Measurements from ENCODE around the gene TSC1.

Gene TSC1

DNA sequence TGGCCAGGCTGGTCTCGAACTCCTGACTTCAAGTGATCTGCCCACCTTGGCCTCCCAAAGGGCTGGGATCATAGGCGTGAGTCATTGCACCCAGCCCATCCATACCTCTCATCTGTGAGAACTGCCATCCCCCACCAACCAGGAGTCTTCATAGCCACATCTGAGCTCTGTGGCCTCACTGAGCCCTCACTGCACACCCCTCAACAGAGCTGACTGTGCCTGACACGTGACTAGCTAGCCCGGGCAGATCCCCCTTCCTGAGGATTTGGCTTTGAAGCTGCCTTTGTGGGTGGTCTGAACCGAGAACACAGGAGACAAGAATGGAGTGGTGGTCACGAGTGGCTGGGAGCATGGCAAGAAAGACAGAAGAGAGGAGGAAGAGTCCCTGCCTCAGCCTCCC lies 81.9 kb downstream of the TSC1 start:
- no peak overlapping the region for H3K4me3 ChIP-seq (ENCODE audit: low read depth, low read length)
- TF ChIP-seq, protein P1, sequence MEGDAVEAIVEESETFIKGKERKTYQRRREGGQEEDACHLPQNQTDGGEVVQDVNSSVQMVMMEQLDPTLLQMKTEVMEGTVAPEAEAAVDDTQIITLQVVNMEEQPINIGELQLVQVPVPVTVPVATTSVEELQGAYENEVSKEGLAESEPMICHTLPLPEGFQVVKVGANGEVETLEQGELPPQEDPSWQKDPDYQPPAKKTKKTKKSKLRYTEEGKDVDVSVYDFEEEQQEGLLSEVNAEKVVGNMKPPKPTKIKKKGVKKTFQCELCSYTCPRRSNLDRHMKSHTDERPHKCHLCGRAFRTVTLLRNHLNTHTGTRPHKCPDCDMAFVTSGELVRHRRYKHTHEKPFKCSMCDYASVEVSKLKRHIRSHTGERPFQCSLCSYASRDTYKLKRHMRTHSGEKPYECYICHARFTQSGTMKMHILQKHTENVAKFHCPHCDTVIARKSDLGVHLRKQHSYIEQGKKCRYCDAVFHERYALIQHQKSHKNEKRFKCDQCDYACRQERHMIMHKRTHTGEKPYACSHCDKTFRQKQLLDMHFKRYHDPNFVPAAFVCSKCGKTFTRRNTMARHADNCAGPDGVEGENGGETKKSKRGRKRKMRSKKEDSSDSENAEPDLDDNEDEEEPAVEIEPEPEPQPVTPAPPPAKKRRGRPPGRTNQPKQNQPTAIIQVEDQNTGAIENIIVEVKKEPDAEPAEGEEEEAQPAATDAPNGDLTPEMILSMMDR (IDR thresholded peaks at IDR 0.05; ENCODE audit: low read depth, low read length), result no peak

DNA sequence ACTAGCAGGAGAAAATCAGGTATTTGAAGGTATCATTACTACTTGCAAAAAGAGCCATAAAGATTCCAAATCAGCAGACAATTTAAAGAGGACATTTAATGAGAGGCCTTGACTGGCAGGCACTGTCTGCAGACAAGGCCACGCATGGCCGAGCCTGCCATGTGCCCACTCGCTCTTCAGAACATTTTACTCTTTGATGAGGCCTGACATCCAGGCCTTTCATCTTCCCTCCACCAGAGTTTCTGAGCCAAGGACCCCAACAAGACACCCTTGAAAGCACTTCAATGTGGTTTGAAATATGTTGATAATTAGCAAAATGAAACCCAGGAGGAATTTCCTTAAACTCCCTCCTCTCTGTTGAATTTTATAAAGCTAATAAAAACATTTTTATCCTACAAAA lies 82.8 kb downstream of the TSC1 start:
- no peak overlapping the region for H3K4me3 ChIP-seq (ENCODE audit: low read depth, low read length)
- TF ChIP-seq, protein P1 (IDR thresholded peaks at IDR 0.05; ENCODE audit: low read depth, low read length), result no peak

DNA sequence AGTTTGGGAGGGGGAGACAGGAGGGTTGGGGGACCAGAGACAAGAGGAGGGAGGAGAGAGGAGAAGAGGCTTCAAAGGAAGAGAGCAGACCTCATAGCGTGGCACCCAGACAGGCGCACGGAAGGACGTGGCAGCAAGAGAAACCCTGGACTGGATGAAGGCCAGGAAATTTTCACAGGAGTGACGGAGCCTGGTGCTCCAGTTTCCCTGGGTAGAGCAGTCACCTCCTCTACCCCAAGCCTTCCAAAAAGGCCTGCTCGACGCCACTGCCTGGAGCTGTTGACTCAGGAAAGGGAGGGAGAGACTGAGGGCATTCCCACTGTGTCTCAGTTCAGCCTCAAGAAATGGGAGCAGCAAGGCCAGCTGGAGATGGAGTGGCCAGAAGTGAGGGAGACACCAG lies 85.7 kb downstream of the TSC1 start:
- TF ChIP-seq, protein P1 (IDR thresholded peaks at IDR 0.05; ENCODE audit: low read depth, low read length), result no peak
- H3K4me3 ChIP-seq (ENCODE audit: low read depth, low read length), result no peak overlapping the region

DNA sequence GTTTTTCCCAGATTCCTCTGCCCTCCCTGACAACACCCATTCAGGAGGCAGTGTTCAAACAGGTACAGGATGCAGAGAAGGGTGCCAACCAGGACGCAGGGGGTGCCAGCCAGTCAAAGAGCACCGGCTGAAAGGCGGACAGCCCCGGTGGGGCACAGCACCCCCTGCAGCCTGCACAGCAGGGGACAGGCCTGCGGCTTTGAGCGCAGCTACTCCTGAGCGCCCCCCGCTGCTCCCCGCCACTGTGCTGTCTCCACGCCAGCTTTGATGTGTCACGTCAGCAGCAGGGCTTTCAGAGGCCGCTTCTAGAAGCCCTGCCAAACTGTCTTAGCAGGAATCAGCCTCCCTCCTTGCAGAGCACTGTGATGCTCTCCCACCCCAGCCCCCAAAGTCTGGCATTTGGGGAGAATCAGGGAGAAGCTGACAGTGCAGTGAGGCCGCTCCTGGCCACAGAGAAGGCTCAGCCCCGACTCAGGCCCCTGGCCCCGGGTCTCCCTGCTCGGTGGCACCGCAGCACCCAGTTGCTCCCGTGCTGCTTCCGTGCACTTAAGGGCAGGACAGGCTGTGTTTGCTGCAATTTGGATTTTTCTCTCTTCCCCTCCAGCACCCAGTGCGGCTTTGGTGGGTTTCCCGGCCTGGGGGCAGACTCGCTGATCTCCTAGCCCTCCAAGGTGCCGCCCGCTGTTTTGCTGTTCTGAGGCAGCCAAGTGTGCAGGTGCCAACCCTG lies 86.6 kb downstream of the TSC1 start:
- no peak overlapping the region for H3K4me3 ChIP-seq (ENCODE audit: low read depth, low read length)
- TF ChIP-seq, protein P1 (IDR thresholded peaks at IDR 0.05; ENCODE audit: low read depth, low read length), result no peak

DNA sequence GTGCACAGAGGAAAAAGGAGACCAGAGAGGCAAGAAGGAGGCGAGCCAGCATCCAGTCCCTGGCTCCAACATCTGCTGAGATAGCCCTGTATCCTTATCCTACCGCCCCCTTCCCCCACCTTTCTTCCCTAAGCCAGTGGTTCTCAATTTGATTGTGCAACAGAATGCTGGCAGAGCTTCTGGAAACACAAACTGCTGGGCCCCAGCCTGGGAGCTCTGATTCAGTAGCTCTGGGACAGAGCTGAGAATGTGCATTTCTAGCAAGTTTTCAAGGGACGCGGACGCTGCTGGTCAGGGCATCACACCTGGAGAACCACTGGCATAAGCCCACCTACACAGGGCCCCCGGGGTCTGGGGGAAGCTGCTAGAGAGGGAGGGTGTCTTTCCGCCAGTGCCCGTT lies 87.4 kb downstream of the TSC1 start:
- no peak overlapping the region for H3K4me3 ChIP-seq (ENCODE audit: low read depth, low read length)
- TF ChIP-seq, protein P1 (IDR thresholded peaks at IDR 0.05; ENCODE audit: low read depth, low read length), result no peak

DNA sequence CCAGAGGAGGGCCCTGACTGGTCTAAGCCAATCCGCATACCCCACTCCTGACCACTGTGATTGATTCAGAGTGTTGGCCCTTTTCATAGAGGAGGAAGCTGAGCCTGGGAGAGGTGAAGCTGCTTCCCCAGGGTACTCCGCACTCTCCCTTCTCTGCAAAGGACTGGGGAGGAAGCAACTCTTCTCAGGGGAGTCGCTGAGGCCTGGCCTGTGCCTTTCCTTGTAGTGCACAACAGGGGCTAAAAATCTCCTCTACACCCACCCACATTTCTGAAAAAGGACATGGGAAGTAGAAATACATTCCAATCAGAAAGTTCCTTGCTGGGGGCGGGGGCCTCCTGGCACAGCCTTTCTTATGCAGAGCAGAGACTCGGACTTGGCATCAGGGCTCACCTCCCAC lies 88.5 kb downstream of the TSC1 start:
- TF ChIP-seq, protein P1 (IDR thresholded peaks at IDR 0.05; ENCODE audit: low read depth, low read length), result no peak
- no peak overlapping the region for H3K4me3 ChIP-seq (ENCODE audit: low read depth, low read length)

DNA sequence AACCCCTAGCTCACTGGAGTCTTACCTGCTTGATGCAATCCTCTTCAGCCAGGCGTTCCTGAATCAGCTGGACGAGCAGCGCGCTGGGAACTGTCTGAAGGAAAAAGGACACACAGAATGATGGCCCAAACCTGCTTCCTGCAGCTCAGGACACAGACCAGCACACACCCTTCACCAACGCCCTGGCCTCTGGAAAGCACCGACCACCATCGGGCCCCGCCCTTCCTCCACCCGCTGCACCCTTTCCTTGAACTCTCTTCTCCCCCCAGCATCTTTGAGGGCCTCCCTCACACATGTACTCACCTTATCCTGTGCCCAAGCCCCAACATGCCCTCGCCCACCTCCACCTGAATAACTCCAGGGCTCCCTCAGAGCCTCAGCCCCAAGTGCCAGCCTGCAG lies 89.6 kb downstream of the TSC1 start:
- TF ChIP-seq, protein P1 (IDR thresholded peaks at IDR 0.05; ENCODE audit: low read depth, low read length), result no peak
- H3K4me3 ChIP-seq (ENCODE audit: low read depth, low read length), result no peak overlapping the region

Data from WI38 (cell line).